Measurements from ENCODE around the gene PHOX2A. TPM values are rescaled to one million over a fixed set of nuclear protein-coding genes. Genes with fewer than 3 reads are reported as not detected.
"Not testable (repeated sequence)": the region's sequence is repeated elsewhere in the genome, so short reads cannot be mapped to it uniquely, and the experiment has no call there.

The PHOX2A gene
- total RNA-seq (not detected), polyA plus RNA-seq (not detected)

GRCh38 chr11:72244060-72244360 is at the start of gene PHOX2A:
PHOX2A (minus strand) TSS chr11:72244176; CDS start chr11:72244004, 172 bp downstream.
- H3K4me3 ChIP-seq (ENCODE audit: low read length in 2 of 2) = no peak within 1 kb of the TSS
- Mint-ChIP-seq H3K9me3 (peaks cover 0 to 2% (median 0%) of the 10 kb centered on the region in 8 donors), H3K27me3 (peaks cover 36 to 38% of the 10 kb centered on the region in 2 donors), H3K36me3 (no peaks in the 10 kb centered on the region), H3K4me3 (peak within 1 kb of the TSS in 7 of 8 donors; percentile 33 to 67 (median 49)), H3K4me1 (peaks cover 18 to 41% (median 24%) of the 10 kb centered on the region in 4 donors), H3K27ac (peak within 1 kb of the TSS in 1 of 7 donors; percentile 19)
- peaks cover 22% of the 10 kb centered on the region for H3K4me1 ChIP-seq (ENCODE audit: insufficient read depth, low read length)
- no peaks in the 10 kb centered on the region for H3K36me3 ChIP-seq (ENCODE audit: insufficient read depth, low read length)
- no peak within 1 kb of the TSS for H3K27ac ChIP-seq (ENCODE audit: low read depth, low read length)
- DNase-seq = no peak
- POLR2A ChIA-PET (ENCODE audit: partially characterized antibody) = no interaction called here
- intact Hi-C loops (cut with micrococcal nuclease) = no loop called here
- no peaks in the 10 kb centered on the region for H3K9me3 ChIP-seq (ENCODE audit: control insufficient read depth in 1 of 2, low read length in 2 of 2)
- CTCF ChIA-PET (ENCODE audit: partially characterized antibody) = no interaction called here
- peaks cover 41% of the 10 kb centered on the region for H3K27me3 ChIP-seq (ENCODE audit: insufficient read depth, low read length)

- Histone ChIP-seq H3K9me3 (ENCODE audit: control insufficient read depth in 1 of 2, low read length in 2 of 2) (no peaks in the 10 kb centered on the region), H3K4me1 (ENCODE audit: insufficient read depth, low read length) (no peaks in the 10 kb centered on the region), H3K4me3 (ENCODE audit: low read length in 2 of 2) (no peak overlapping the region), H3K27me3 (ENCODE audit: insufficient read depth, low read length) (no peaks in the 10 kb centered on the region), H3K27ac (ENCODE audit: low read depth, low read length) (no peak overlapping the region), H3K36me3 (ENCODE audit: insufficient read depth, low read length) (peaks cover 6% of the 10 kb centered on the region)
- H3K4me1 Mint-ChIP-seq = no peaks in the 10 kb centered on the region
- no peak for DNase-seq
- POLR2A ChIA-PET (ENCODE audit: partially characterized antibody) = no interaction called here
- no peaks in the 10 kb centered on the region for H3K9me3 Mint-ChIP-seq
- CTCF ChIA-PET (ENCODE audit: partially characterized antibody) = interaction anchor here (0.9 to 4.2 kb wide), 2 partner anchors 13 to 137 kb away, joined by 3 to 17 read pairs; no protein-coding TSS in a partner anchor
- intact Hi-C loops (cut with micrococcal nuclease) = loop anchor here (5.0 kb wide), 1 partner anchor 139 kb away; the partner anchor contains the start of gene CLPB
- H3K36me3 Mint-ChIP-seq = peaks cover 23 to 43% of the 10 kb centered on the region in 2 donors
- no peak overlapping the region for H3K4me3 Mint-ChIP-seq
- H3K27ac Mint-ChIP-seq = no peak overlapping the region
- H3K27me3 Mint-ChIP-seq = no peaks in the 10 kb centered on the region
These were observed 49.4 kb upstream of the PHOX2A start for GRCh38 chr11:72293391-72293790.

- Mint-ChIP-seq H3K9me3 (no peaks in the 10 kb centered on the region), H3K27me3 (peaks cover 0 to 2% of the 10 kb centered on the region in 2 donors), H3K27ac (no peak overlapping the region), H3K4me1 (no peaks in the 10 kb centered on the region), H3K4me3 (no peak overlapping the region), H3K36me3 (peaks cover 23 to 40% of the 10 kb centered on the region in 2 donors)
- Histone ChIP-seq H3K9me3 (ENCODE audit: control insufficient read depth in 1 of 2, low read length in 2 of 2) (no peaks in the 10 kb centered on the region), H3K36me3 (ENCODE audit: insufficient read depth, low read length) (peaks cover 6% of the 10 kb centered on the region), H3K4me3 (ENCODE audit: low read length in 2 of 2) (no peak overlapping the region), H3K27ac (ENCODE audit: low read depth, low read length) (no peak overlapping the region), H3K27me3 (ENCODE audit: insufficient read depth, low read length) (no peaks in the 10 kb centered on the region), H3K4me1 (ENCODE audit: insufficient read depth, low read length) (no peaks in the 10 kb centered on the region)
- DNase-seq = no peak
- POLR2A ChIA-PET (ENCODE audit: partially characterized antibody) = no interaction called here
- intact Hi-C loops (cut with micrococcal nuclease) = loop anchor here (5.0 kb wide), 1 partner anchor 140 kb away; the partner anchor contains the start of gene CLPB
- CTCF ChIA-PET (ENCODE audit: partially characterized antibody) = interaction anchor here (0.9 to 4.2 kb wide), 3 partner anchors 9 to 138 kb away, joined by 3 to 17 read pairs (median 3); no protein-coding TSS in a partner anchor
These were observed 48.3 kb upstream of the PHOX2A start for GRCh38 chr11:72292106-72292785.

- CTCF ChIA-PET (ENCODE audit: partially characterized antibody) = interaction anchor here (0.7 to 4.2 kb wide), 5 partner anchors 8 to 441 kb away, joined by 3 to 17 read pairs (median 5); no protein-coding TSS in a partner anchor
- peak in 4 of 5 donors; percentile 17 to 30 (median 24) for DNase-seq
- H3K27me3 ChIP-seq (ENCODE audit: insufficient read depth, low read length); H3K27ac ChIP-seq (ENCODE audit: low read depth, low read length); H3K36me3 ChIP-seq (ENCODE audit: insufficient read depth, low read length); H3K9me3 ChIP-seq (ENCODE audit: control insufficient read depth in 1 of 2, low read length in 2 of 2); H3K27me3 Mint-ChIP-seq; H3K4me1 ChIP-seq (ENCODE audit: insufficient read depth, low read length); POLR2A ChIA-PET (ENCODE audit: partially characterized antibody); H3K4me3 ChIP-seq (ENCODE audit: low read length in 2 of 2); H3K4me1 Mint-ChIP-seq; H3K9me3 Mint-ChIP-seq; H3K4me3 Mint-ChIP-seq: not testable (repeated sequence)
- Mint-ChIP-seq H3K36me3 (peaks cover 17 to 27% of the 10 kb centered on the region in 2 donors), H3K27ac (peak overlapping the region in 1 of 7 donors; percentile 53)
- intact Hi-C loops (cut with micrococcal nuclease) = loop anchor here (5.0 kb wide), 1 partner anchor 142 kb away; the partner anchor contains the start of gene CLPB
These were observed 46.8 kb upstream of the PHOX2A start for GRCh38 chr11:72290741-72291140.

- intact Hi-C loops (cut with micrococcal nuclease) = no loop called here
- CTCF ChIA-PET (ENCODE audit: partially characterized antibody) = interaction anchor here (1.5 kb wide), 1 partner anchor 144 kb away, joined by 5 read pairs; no protein-coding TSS in a partner anchor
- Histone ChIP-seq H3K27me3 (ENCODE audit: insufficient read depth, low read length) (no peaks in the 10 kb centered on the region), H3K27ac (ENCODE audit: low read depth, low read length) (no peak overlapping the region), H3K4me1 (ENCODE audit: insufficient read depth, low read length) (no peaks in the 10 kb centered on the region), H3K36me3 (ENCODE audit: insufficient read depth, low read length) (no peaks in the 10 kb centered on the region), H3K9me3 (ENCODE audit: control insufficient read depth in 1 of 2, low read length in 2 of 2) (no peaks in the 10 kb centered on the region), H3K4me3 (ENCODE audit: low read length in 2 of 2) (no peak overlapping the region)
- peaks cover 0 to 2% of the 10 kb centered on the region in 2 donors for H3K36me3 Mint-ChIP-seq
- no peaks in the 10 kb centered on the region for H3K4me1 Mint-ChIP-seq
- H3K4me3 Mint-ChIP-seq = no peak overlapping the region
- no peak overlapping the region for H3K27ac Mint-ChIP-seq
- no peak for DNase-seq
- POLR2A ChIA-PET (ENCODE audit: partially characterized antibody) = no interaction called here
- H3K9me3 Mint-ChIP-seq = no peaks in the 10 kb centered on the region
- peaks cover 11 to 17% of the 10 kb centered on the region in 2 donors for H3K27me3 Mint-ChIP-seq
These were observed 43.3 kb upstream of the PHOX2A start for GRCh38 chr11:72287293-72287692.

GRCh38 chr11:72283947-72284346 is 40.0 kb upstream of the PHOX2A start:
- Histone ChIP-seq H3K9me3 (ENCODE audit: control insufficient read depth in 1 of 2, low read length in 2 of 2) (no peaks in the 10 kb centered on the region), H3K4me1 (ENCODE audit: insufficient read depth, low read length) (no peaks in the 10 kb centered on the region), H3K4me3 (ENCODE audit: low read length in 2 of 2) (no peak overlapping the region), H3K36me3 (ENCODE audit: insufficient read depth, low read length) (no peaks in the 10 kb centered on the region), H3K27ac (ENCODE audit: low read depth, low read length) (no peak overlapping the region), H3K27me3 (ENCODE audit: insufficient read depth, low read length) (no peaks in the 10 kb centered on the region)
- no peaks in the 10 kb centered on the region for H3K36me3 Mint-ChIP-seq
- peaks cover 0 to 7% (median 4%) of the 10 kb centered on the region in 8 donors for H3K9me3 Mint-ChIP-seq
- no peaks in the 10 kb centered on the region for H3K4me1 Mint-ChIP-seq
- H3K27ac Mint-ChIP-seq = no peak overlapping the region
- ChIA-PET POLR2A (ENCODE audit: partially characterized antibody) (no interaction called here), CTCF (ENCODE audit: partially characterized antibody) (no interaction called here)
- peaks cover 17 to 19% of the 10 kb centered on the region in 2 donors for H3K27me3 Mint-ChIP-seq
- intact Hi-C loops (cut with micrococcal nuclease) = no loop called here
- no peak for DNase-seq
- no peak overlapping the region for H3K4me3 Mint-ChIP-seq

- Mint-ChIP-seq H3K4me1 (no peaks in the 10 kb centered on the region), H3K27me3 (peaks cover 17 to 19% of the 10 kb centered on the region in 2 donors), H3K4me3 (no peak overlapping the region), H3K36me3 (no peaks in the 10 kb centered on the region), H3K9me3 (peaks cover 0 to 7% (median 4%) of the 10 kb centered on the region in 8 donors), H3K27ac (no peak overlapping the region)
- H3K9me3 ChIP-seq (ENCODE audit: control insufficient read depth in 1 of 2, low read length in 2 of 2) = no peaks in the 10 kb centered on the region
- DNase-seq = no peak
- H3K27me3 ChIP-seq (ENCODE audit: insufficient read depth, low read length) = no peaks in the 10 kb centered on the region
- ChIA-PET CTCF (ENCODE audit: partially characterized antibody) (interaction anchor here (1.2 kb wide), 1 partner anchor 12 kb away, joined by 3 read pairs; no protein-coding TSS in a partner anchor), POLR2A (ENCODE audit: partially characterized antibody) (no interaction called here)
- H3K4me3 ChIP-seq (ENCODE audit: low read length in 2 of 2) = no peak overlapping the region
- H3K36me3 ChIP-seq (ENCODE audit: insufficient read depth, low read length) = no peaks in the 10 kb centered on the region
- intact Hi-C loops (cut with micrococcal nuclease) = no loop called here
- no peaks in the 10 kb centered on the region for H3K4me1 ChIP-seq (ENCODE audit: insufficient read depth, low read length)
- H3K27ac ChIP-seq (ENCODE audit: low read depth, low read length) = no peak overlapping the region
These were observed 36.8 kb upstream of the PHOX2A start for GRCh38 chr11:72280726-72281315.

Measured in CD4-positive, alpha-beta memory T cell (primary cell).